WTC11 (cell line): ENCODE results near the gene DNAH17. TPM values are rescaled to one million over a fixed set of nuclear protein-coding genes. Genes with fewer than 3 reads are reported as not detected.

Experiments used
- ATAC-seq: fragments of 200-7000 bp; cut with Tn5 transposase; 2 replicates; pipeline ENCODE4 v1.10.0; 2021; ENCODE audit warnings: mild to moderate bottlenecking, moderate library complexity
- CTCF ChIA-PET: fragments of 300-600 bp; sonication (Branson Sonifier 250); formaldehyde crosslinking; loops from one replicate; lab custom pipeline; 2021; ENCODE audit warnings: antibody characterized with exemption; lab: Charles Lee
- POLR2A ChIA-PET: fragments of 350-600 bp; sonication (Branson Sonifier 250); formaldehyde crosslinking; loops from one replicate; lab custom pipeline; 2021; ENCODE audit warnings: antibody characterized with exemption; lab: Charles Lee
- DNase-seq: peaks from one replicate; pipeline ENCODE4 v3.0.0; 2021; ENCODE audit warnings: low spot score
- H3K27ac Mint-ChIP-seq: 2 replicates; pipeline ENCODE4 v1.8.0; 2021; ENCODE audit warnings: mixed read lengths
- H3K27me3 Mint-ChIP-seq: 2 replicates; pipeline ENCODE4 v1.8.0; 2021; ENCODE audit warnings: low read depth, mild to moderate bottlenecking, moderate library complexity, mixed read lengths
- H3K36me3 Mint-ChIP-seq: 2 replicates; pipeline ENCODE4 v1.8.0; 2021; ENCODE audit warnings: mixed read lengths
- H3K4me1 Mint-ChIP-seq: 2 replicates; pipeline ENCODE4 v1.8.0; 2022; ENCODE audit warnings: mixed read lengths
- H3K4me3 Mint-ChIP-seq: 2 replicates; pipeline ENCODE4 v1.8.0; 2021; ENCODE audit warnings: mild to moderate bottlenecking, moderate library complexity, mixed read lengths
- H3K9me3 Mint-ChIP-seq: 2 replicates; pipeline ENCODE4 v1.8.0; 2021; ENCODE audit warnings: mixed read lengths
- AFF4 ChIP-seq: sonication (generic); formaldehyde crosslinking; IDR thresholded peaks from 2 replicates; pipeline ENCODE4 v1.8.1; 2023; ENCODE audit warnings: mild to moderate bottlenecking, missing genetic modification reagents, borderline replicate concordance
- CREM ChIP-seq: sonication (generic); formaldehyde crosslinking; IDR thresholded peaks from 2 replicates; pipeline ENCODE4 v1.8.1; 2022; ENCODE audit warnings: mild to moderate bottlenecking, missing genetic modification reagents, moderate library complexity
- CTCF ChIP-seq: fragments of 200-600 bp; IDR thresholded peaks from 2 replicates; pipeline ENCODE4 v1.8.0; 2022; ENCODE audit warnings: antibody characterized with exemption
- E2F5 ChIP-seq: sonication (generic); formaldehyde crosslinking; IDR thresholded peaks from 2 replicates; pipeline ENCODE4 v1.8.1; 2022; ENCODE audit warnings: mild to moderate bottlenecking, moderate library complexity, missing genetic modification reagents
- ETV6 ChIP-seq: sonication (generic); formaldehyde crosslinking; IDR thresholded peaks from 2 replicates; pipeline ENCODE4 v1.8.1; 2022; ENCODE audit warnings: mild to moderate bottlenecking, missing genetic modification reagents
- FOXP1 ChIP-seq: sonication (generic); formaldehyde crosslinking; IDR thresholded peaks from 2 replicates; pipeline ENCODE4 v1.8.0; 2022; ENCODE audit warnings: missing genetic modification reagents, mild to moderate bottlenecking, moderate library complexity, borderline replicate concordance
- GABPB1 ChIP-seq: sonication (generic); formaldehyde crosslinking; IDR thresholded peaks from 2 replicates; pipeline ENCODE4 v1.8.1; 2023; ENCODE audit warnings: mild to moderate bottlenecking, missing genetic modification reagents
- IRF1 ChIP-seq: sonication (generic); formaldehyde crosslinking; IDR thresholded peaks from 2 replicates; pipeline ENCODE4 v1.8.0; 2023; ENCODE audit warnings: missing genetic modification reagents
- MYBL2 ChIP-seq: sonication (generic); formaldehyde crosslinking; IDR thresholded peaks from 2 replicates; pipeline ENCODE4 v1.8.1; 2023; ENCODE audit warnings: mild to moderate bottlenecking, moderate library complexity, missing genetic modification reagents
- RELA ChIP-seq: sonication (generic); formaldehyde crosslinking; IDR thresholded peaks from 2 replicates; pipeline ENCODE4 v1.8.1; 2022; ENCODE audit warnings: missing genetic modification reagents, mild to moderate bottlenecking, borderline replicate concordance
- TEAD1 ChIP-seq: sonication (generic); formaldehyde crosslinking; IDR thresholded peaks from 2 replicates; pipeline ENCODE4 v1.8.0; 2022; ENCODE audit warnings: mild to moderate bottlenecking, missing genetic modification reagents
- total RNA-seq: library from RNA; stranded (reverse); gene quantifications from 3 replicates; pipeline ENCODE4 v1.2.3, GENCODE V29; 2021
- TF ChIP-seq, protein P1 (sequence below): fragments of 250-450 bp; sonication (Bioruptor Pico); IDR thresholded peaks from 2 replicates; pipeline ENCODE4 v1.9.0; 2021; ENCODE audit warnings: moderate library complexity, mild to moderate bottlenecking, inconsistent platforms, borderline replicate concordance

Gene DNAH17
- total RNA-seq, 1 experiment from 2014 or later, result 0.87 TPM

- TF ChIP-seq, protein P1, sequence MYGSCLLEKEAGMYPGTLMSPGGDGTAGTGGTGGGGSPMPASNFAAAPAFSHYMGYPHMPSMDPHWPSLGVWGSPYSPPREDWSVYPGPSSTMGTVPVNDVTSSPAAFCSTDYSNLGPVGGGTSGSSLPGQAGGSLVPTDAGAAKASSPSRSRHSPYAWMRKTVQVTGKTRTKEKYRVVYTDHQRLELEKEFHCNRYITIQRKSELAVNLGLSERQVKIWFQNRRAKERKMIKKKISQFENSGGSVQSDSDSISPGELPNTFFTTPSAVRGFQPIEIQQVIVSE (CRISPR knock-in tag), result no peak
- no peak for TF ChIP-seq RELA (CRISPR knock-in tag)
- no peak for TF ChIP-seq MYBL2 (CRISPR knock-in tag)
Observed at GRCh38 chr17:78423961-78424675, 153.1 kb downstream of the DNAH17 start (continued).

DNA sequence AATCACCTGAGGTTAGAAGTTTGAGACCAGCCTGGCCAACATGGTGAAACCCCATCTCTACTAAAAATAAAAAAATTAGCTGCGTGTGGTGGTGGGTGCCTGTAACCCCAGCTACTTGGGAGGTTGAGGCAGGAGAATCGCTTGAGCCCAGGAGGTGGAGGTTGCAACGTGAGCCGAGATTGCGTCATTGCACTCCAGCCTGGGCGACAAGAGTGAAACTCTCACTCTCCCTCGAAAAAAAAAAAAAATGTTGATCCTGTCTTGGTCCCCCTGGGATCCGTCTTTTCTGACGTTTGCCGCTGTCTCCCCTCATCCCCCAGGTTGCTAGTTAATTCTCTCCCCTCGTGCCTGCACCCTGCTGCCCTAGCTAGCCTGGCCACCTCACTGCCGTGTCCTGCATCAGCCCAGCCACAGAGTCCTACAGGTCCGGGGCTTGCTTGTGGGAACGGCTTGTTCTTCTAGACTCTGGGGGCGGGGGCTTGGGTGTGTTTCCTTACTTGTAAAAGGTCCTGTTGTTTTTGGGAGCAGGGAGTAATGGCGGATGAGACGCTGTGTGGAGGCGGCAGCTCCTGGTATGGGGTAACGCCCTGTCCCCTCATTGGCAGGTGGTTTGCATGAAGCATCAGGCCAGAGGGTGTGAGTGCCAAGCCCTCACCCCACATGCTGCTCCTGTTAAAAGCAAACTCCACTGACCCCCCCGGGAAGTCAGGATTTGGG lies 154.2 kb downstream of the DNAH17 start:
- DNase-seq (no peak), ATAC-seq (no peak)
- no peaks in the 10 kb centered on the region for H3K9me3 Mint-ChIP-seq
- H3K4me1 Mint-ChIP-seq, result peaks cover 17% of the 10 kb centered on the region
- ChIA-PET CTCF (interaction anchor here (1.1 to 5.3 kb wide), 12 partner anchors 8 to 248 kb away, joined by 3 to 115 read pairs (median 10); partner anchors contain the start of gene SOCS3), POLR2A (interaction anchor here (2.1 kb wide), 1 partner anchor 62 kb away, joined by 8 read pairs; no protein-coding TSS in a partner anchor)
- H3K27me3 Mint-ChIP-seq, result no peaks in the 10 kb centered on the region
- peaks cover 47% of the 10 kb centered on the region for H3K36me3 Mint-ChIP-seq
- no peak for TF ChIP-seq CREM (CRISPR knock-in tag)
- H3K4me3 Mint-ChIP-seq, result no peak overlapping the region
- H3K27ac Mint-ChIP-seq, result peak overlapping the region; percentile 97

DNA sequence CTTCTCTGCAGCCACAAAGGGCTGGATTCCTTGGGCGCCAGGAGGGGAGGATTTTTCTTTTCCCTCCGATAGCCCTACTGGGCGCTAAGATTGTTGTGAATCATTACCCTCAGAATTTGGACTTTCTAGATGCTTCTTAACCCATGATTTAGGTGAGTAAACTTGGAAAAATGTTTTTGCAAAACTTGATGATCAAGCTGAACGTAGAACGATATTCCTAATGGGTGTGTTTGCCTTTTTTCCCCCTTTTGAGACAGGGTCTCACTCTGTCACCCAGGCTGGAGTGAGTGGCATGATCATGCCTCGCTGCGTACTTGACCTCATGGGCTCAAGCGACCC lies 155.0 kb downstream of the DNAH17 start:
- TF ChIP-seq FOXP1 (CRISPR knock-in tag), result no peak
- TF ChIP-seq TEAD1 (CRISPR knock-in tag), result 0 out of 2 replicates have a peak, but pooled peaks have one; percentile 26
- peaks cover 45% of the 10 kb centered on the region for H3K36me3 Mint-ChIP-seq
- peaks cover 17% of the 10 kb centered on the region for H3K4me1 Mint-ChIP-seq
- H3K27ac Mint-ChIP-seq, result peak overlapping the region; percentile 91
- no peak for DNase-seq
- no peak for ATAC-seq
- no peaks in the 10 kb centered on the region for H3K27me3 Mint-ChIP-seq
- ChIA-PET POLR2A (interaction anchor here (1.0 to 2.1 kb wide), 2 partner anchors 22 to 61 kb away, joined by 4 to 8 read pairs; no protein-coding TSS in a partner anchor), CTCF (interaction anchor here (0.6 to 5.3 kb wide), 35 partner anchors 9 to 280 kb away, joined by 3 to 115 read pairs (median 5); partner anchors contain the start of genes BIRC5, SOCS3 and TK1)
- no peak overlapping the region for H3K4me3 Mint-ChIP-seq
- H3K9me3 Mint-ChIP-seq, result no peaks in the 10 kb centered on the region

GRCh38 chr17:78421534-78422266 lies 155.5 kb downstream of the DNAH17 start:
- no peaks in the 10 kb centered on the region for H3K9me3 Mint-ChIP-seq
- H3K4me3 Mint-ChIP-seq, result no peak overlapping the region
- ChIA-PET POLR2A (interaction anchor here (1.0 to 2.1 kb wide), 2 partner anchors 21 to 61 kb away, joined by 4 to 8 read pairs; no protein-coding TSS in a partner anchor), CTCF (interaction anchor here (0.5 to 5.3 kb wide), 41 partner anchors 9 to 280 kb away, joined by 3 to 115 read pairs (median 5); partner anchors contain the start of genes BIRC5, SOCS3 and TK1)
- DNase-seq, result peak; percentile 91
- H3K27ac Mint-ChIP-seq, result peak overlapping the region; percentile 91
- H3K27me3 Mint-ChIP-seq, result no peaks in the 10 kb centered on the region
- H3K36me3 Mint-ChIP-seq, result peaks cover 40% of the 10 kb centered on the region
- peaks cover 17% of the 10 kb centered on the region for H3K4me1 Mint-ChIP-seq
- TF ChIP-seq E2F5 (CRISPR knock-in tag) (no peak), IRF1 (CRISPR knock-in tag) (no peak), ETV6 (CRISPR knock-in tag) (0 out of 2 replicates have a peak, but pooled peaks have one; percentile 5), AFF4 (no peak), GABPB1 (CRISPR knock-in tag) (peak; percentile 88), CTCF (peak; percentile 92)
- peak; percentile 84 for ATAC-seq
